Activated CD8-positive, alpha-beta memory T cell treated with anti-CD3 and anti-CD28 coated beads, Interleukin-2, amount 50 U/mL, for 48 hours (primary cell): Measurements from ENCODE around the gene CHD2.
"Not testable (repeated sequence)": the region's sequence is repeated elsewhere in the genome, so short reads cannot be mapped to it uniquely, and the experiment has no call there.

Experiments used
- DNase-seq: peaks from one replicate; pipeline ENCODE4 v3.0.0-alpha.2; 2020

Gene CHD2

DNA sequence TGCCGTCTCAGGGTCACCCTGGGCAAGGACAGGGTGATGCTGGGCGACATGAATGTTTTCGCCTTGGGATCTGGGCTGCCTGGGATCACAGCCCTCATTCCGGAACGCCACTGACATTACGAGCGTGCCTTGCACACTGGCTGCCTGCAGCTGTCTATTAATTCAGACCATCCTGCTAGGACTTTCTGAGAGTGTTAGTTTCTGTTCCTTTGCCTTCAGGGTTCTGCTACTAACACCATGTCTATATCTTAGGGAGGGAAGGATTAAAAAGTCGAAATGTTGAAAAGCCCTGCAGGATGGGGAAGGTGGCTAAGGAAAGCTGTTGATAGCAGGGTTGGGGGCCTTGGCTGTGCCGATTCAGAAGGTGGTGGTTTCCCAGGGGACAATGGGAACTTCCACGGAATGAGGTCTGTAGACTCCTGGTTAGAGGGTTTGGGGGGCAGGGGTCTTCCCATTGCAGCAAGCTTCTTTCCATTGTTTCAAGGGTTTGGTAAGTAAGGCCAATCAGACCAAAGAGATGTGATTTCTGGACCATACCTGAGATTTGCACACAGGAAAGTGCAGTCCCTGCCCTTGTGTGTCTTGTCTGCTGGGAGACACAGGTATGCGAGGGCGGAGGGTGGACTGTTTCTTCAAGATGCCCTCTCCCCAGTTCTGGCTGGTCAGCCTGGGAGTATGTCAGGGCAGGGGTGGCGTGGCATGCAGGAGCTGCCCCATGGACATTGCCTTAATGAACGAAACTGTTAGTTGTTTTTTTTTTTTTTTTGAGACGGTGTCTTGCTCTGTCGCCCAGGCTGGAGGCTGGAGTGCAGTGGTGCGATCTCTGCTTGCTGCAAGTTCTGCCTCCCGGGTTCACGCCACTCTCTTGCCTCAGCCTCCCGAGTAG is 137.9 kb downstream of the CHD2 start:
- no peak for DNase-seq

DNA sequence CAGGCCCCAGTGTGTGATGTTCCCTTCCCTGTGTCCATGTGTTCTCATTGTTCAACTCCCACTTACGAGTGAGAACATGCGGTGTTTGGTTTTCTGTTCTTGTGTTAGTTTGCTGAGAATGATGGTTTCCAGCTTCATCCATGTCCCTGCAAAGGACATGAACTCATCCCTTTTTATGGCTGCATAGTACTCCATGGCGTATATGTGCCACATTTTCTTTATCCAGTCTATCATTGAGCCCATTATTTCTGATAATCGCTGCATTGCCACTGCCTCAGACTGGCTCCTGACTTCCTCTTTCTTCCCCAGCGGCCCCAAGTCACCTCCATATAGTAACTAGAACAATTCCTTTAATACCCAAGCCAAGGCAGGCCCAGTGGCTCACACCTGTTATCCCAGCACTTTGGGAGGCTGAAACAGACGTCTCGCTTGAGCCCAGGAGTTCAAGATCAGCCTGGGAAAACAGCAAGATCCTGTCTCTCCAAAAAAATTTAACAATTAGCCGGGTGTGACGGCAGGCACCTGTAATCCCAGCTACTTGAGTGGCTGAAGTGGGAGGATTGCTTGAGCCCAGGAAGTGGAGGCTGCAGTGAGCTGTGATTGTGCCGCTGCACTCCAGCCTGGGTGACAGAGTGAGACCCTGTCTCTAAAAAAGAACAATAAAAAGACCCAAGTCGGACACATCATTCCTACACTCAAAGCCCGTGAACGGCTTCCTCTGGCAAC is 139.6 kb downstream of the CHD2 start:
- not testable (repeated sequence) for DNase-seq

DNA sequence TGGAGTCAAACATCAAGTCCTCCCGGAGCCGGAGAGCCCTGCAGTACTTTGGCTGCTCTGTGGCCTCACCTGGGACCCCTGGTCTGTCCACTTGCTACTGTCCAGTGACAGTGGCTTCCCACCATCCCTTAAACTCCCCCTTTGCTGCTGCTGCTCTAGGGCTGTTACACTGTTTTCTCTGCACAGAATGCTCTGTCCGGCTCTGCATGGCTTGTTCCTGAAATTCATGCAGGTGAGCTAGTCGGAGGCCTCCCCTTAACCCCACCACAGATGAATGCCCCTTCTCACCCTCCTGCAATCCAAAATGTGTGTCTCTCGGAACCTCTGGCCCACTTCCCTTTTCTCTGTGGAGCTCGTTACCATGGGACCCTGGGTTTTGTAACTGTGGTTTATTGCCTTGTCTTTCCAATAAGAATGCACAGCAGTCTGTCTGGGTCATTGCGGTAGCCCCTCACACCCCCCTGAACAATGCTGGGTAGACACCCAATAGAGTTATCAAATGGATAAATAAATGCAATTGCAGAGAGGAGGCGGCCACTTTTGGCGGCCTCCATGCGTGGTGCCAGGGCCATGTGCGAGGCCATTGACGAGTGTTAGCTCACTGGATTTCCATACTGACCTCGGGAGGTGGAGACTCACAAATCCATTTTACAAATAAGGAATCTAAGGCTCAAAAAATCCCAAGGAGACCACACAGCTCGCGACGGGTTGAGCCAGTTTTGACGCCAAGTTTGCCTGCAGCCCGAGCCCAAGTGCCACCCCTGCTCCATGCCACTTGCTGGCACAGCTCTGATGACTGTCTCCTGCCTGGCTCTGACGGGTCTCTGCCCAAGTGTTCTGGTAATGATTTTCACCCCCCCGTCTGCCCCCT is 140.4 kb downstream of the CHD2 start:
- DNase-seq: no peak

DNA sequence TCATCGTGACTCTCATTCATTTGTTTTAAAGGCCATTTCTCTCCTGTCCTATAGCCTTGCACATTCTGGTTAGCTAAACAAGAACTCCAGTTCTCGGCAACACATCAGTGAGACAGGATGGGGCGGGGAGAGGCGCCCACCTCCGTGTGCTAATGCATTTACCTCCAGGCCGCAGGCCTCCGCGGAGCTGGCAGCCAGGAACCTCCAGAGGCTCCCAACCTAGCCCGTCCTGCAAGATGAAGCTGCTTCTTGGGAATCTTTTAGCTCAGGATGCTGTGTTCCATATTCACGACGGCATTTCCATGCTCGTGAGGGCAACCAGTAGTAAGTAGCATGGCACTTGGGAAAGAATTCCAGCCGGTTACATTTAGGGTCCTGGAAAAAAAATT is 141.0 kb downstream of the CHD2 start:
- DNase-seq: no peak

DNA sequence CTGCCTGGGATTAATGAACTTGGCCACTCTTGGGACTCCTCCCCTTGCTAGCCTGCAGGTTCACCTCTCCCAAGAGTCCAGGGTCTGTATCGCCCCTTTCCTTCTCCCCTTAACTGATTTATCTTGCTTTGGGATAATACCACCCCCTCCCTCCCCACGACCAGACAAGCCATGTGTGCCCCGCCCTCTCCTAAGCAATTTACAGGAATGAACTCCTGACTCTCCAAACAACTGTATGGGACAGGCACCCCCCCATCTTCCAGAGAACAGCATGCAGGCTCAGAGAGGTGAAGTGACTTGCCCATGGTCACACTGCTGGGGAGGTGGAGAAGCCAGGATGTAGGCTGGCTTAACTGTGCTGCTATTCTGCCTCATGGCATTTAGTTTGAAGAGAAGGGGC is 142.1 kb downstream of the CHD2 start:
- no peak for DNase-seq

DNA sequence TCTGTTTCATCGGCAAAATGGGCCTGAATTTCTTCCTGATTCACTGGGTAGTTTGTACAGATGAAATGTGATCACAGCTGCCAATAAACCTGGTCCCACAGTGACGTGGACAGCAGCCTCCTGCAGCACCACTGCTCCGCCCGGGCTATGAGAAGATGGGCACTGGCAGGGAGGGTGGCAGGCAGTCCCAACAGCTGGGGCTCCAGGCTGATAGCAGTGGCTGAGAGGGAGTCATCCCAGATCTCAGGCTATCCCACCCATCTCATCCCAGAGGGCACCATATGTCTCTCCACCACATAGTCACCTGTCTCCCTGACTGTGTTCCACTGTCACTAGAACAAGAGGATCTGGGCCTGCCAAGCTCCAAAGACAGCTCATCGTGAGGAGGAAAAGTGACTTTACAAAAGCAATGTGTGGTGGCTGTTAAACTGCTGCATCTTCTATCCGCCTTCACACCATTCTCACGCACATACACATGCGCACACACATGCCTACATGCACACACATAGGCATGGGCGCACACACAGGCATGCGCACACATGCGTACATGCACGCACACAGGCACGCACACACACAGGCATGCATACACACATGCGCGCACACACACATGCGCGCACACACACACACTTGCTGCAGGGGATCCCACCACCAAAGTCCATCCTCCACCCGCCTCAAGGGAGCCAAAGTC is 142.7 kb downstream of the CHD2 start:
- DNase-seq: no peak

DNA sequence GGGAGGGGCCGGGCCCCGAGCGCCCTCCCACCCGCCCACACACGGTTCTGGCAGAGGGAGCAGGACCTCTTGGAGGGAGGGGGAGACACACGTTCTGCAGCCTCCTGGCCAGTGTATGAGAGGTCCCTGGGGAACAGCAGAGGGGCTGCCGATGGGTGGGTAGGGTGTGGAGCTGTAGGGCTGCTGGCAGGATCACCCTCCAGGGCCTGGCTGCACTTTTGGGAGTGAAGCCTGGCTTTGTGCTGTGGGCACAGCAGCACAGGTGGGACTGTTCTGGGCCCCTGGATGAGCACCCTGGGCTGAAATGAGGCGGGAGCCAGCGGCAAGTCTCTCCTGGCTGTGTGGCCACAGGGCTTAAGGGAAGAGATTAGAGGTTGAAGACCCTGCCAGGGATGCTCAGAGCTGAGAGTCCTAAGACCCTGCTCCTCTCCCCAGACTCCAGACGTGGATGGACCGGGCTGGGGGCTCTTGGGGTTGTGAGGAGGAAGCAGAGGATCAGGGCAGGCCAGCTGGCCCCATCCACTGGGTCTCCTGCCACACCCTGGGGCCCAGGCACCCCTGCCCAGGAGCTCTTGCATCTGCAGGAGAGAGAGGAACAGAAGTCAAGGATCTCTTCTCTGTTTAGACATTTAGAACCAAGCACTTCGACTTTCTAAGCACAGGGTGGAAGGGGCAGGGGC is 143.6 kb downstream of the CHD2 start:
- DNase-seq: no peak

GRCh38 chr15:93044301-93045190 is 144.4 kb downstream of the CHD2 start:
- no peak for DNase-seq

DNA sequence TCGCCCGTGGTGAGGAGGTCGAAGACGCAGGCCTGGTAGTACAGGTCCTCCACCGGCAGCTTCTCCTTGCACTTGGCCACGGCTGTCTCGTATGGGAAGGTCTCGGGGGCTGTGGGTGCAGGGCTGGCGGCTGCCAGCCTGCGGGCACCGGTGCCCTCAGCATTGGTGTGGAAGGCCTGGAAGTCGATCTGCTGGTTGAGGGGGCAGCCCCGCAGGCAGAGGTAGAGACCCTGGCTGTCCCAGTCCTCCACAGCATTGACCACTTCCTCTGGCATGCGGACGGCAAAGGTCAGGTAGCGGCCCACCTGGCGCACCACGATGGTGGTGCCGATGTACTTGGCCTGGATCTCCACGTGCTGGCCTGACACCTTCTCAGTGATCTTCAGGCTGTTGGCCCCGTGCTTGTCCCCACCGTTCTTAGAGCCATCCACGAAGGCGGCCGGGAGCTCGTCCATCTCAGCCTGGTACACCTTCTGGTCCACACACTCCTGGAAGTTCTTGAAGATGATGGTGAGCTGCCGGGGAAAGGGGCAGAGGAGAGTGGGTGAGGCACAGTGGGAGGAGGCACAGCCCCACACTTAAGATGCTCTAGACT is 145.2 kb downstream of the CHD2 start:
- no peak for DNase-seq

- DNase-seq: no peak
Measured at GRCh38 chr15:93046120-93046519, 146.0 kb downstream of the CHD2 start.

GRCh38 chr15:93046721-93047120 is 146.6 kb downstream of the CHD2 start:
- DNase-seq: no peak

DNA sequence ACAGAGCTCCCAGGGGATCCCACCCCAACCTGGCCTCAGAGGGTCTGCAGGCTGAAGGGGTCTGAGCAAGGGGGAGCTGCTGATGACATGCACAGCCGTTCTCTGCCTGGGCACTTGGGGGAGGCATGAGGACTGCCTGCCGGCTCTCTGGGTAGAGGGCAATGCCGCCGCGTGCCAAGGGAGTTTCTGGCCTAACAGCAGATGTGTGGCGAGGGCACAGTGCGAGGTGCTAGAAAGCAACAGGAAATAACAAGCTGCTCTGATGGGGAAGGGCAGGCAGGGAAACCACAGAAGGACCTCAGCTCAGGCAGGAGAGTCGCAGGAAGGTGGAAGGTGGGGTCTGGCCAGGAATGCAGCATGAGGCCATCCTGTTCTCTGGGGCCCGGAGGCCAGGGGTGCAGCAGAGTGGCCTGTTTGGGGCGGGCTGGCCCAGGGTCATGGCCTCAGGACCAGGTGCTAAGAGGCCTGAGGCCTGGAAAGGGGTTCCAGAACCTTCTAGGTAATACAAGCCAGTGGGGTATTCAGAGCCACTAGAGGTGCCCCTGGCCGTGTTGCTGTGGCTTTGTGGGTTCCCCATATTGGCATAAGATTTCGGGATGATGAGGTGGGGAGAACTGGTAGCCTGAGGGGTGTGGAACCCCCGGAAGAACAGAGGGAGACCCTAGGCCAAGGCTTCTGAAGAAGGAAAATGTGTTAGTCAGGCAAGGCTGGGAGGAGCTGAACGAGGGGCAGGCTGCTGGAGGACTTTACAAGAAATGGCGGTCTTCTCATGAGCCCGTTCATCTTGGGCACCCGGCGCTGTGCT is 147.7 kb downstream of the CHD2 start:
- DNase-seq: no peak

GRCh38 chr15:93048426-93048721 is 148.2 kb downstream of the CHD2 start:
- DNase-seq: no peak

- DNase-seq: no peak
Measured at GRCh38 chr15:93048759-93049161, 148.6 kb downstream of the CHD2 start.

GRCh38 chr15:93049233-93049632 is 149.1 kb downstream of the CHD2 start:
- DNase-seq: no peak

DNA sequence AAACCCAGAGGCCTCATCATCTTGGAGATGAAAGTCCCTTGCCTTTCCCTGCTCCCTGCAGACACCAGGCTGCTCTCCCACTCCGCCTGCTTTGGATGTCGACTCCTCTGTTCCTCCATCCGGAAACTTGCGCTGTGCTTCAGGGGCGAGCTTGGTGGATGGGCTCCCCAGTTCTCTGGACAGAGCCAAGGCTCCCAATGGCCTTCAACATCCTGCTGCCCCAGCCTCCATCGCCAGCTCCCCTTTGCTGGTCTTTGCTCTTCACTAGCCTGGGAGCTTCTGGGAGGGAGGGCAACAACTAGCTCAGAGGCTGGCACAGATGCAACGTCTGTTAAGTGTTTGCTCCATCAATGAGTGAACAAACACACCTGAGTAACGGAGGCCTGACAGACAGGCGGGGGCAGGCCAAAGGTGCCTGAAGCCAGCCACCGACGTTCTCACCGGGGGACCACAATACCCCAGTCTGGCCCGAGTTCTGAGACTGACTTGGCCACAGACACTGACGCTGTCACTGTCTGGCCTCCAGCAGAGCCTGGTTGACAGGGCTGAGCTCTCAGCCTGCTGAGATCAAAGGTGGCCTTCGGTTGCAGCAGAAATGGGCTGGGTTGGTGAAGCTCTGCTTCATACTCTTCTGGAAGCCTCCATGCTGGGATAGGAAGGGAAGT is 149.9 kb downstream of the CHD2 start:
- DNase-seq: no peak

GRCh38 chr15:93050648-93051047 is 150.5 kb downstream of the CHD2 start:
- no peak for DNase-seq

- no peak for DNase-seq
Measured at GRCh38 chr15:93051236-93052089, 151.3 kb downstream of the CHD2 start.
